ENCODE data around the gene TLR5.

Gene TLR5

DNA sequence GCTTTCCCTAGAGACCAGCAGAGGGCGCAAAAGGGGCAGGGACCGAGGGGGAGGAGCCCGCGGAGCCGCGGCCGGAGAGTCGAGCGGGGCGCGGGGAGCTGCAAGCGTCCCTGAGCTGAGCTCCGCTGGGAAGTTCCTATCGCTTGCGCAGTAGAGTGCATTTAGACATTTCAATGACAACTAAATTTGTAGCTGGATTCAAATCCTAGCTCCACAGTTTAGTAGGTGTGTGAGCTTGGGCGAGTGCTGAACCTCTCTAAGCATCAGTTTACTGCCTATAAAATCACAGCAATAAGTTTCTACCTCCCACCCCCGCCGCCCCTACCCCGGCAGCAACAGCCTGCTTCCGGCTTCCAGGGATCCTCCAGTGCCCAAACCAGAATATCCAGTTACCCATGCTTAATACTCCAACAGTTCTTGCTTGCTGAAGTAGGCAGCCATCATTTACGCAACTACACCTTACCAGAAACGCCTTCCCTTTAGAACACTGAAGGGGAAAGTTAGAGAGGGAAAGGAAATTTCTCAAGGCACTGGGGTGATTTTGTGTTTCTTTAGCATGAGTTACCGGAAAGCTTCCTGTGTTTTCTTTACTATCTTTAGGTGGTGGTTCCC, 9.1 kb downstream of the TLR5 start:
- TF ChIP-seq SNAI2 (CRISPR knock-in tag; IDR thresholded peaks at IDR 0.05): no peak
- no peak for TF ChIP-seq ZFP30 (CRISPR knock-in tag; IDR thresholded peaks at IDR 0.05)
- TF ChIP-seq OSR1 (CRISPR knock-in tag; IDR thresholded peaks at IDR 0.05): no peak
- no peak for TF ChIP-seq ESRRG (CRISPR knock-in tag; IDR thresholded peaks at IDR 0.05)
- no peak for TF ChIP-seq ZC3H10 (CRISPR knock-in tag; IDR thresholded peaks at IDR 0.05)
- TF ChIP-seq GLIS3 (CRISPR knock-in tag; IDR thresholded peaks at IDR 0.05): no peak
- TF ChIP-seq ZFP3 (CRISPR knock-in tag; IDR thresholded peaks at IDR 0.05): no peak
- TF ChIP-seq TCF4 (CRISPR knock-in tag; IDR thresholded peaks at IDR 0.05; ENCODE audit: borderline replicate concordance): no peak
- no peak for TF ChIP-seq ZNF565 (CRISPR knock-in tag; conservative IDR thresholded peaks at IDR 0.05; ENCODE audit: low read depth)
- no peak for TF ChIP-seq POU6F1 (CRISPR knock-in tag; IDR thresholded peaks at IDR 0.05; ENCODE audit: borderline replicate concordance, low read depth)
- TF ChIP-seq PPARA (CRISPR knock-in tag; IDR thresholded peaks at IDR 0.05; ENCODE audit: borderline replicate concordance): no peak
- peak; percentile 93 for ATAC-seq

DNA sequence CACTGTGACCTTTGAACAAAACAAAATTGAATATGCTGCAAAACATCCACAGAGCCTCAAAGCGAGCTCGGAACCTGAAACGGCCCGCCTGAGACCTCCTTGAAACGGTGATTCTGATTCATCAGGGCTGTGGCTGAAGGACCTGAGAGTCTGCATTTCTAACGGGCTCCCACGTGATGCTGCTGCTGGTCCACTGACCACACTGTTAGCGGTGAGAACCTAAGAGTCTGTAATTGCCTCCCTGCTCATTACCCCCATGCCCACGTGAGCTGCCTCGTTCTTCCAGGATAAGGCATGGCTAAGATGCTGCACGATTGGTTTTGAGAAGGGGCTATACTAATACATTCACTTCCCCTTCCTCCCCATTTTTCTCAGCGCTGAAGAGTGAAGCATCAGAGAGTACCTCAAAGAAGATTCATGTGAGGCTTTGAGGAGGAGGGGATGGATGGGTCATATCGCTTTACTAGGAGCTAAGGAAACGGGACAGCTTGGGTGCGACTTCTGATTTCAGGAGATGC, 9.7 kb downstream of the TLR5 start:
- ATAC-seq: peak; percentile 20
- TF ChIP-seq ZNF70 (CRISPR knock-in tag; IDR thresholded peaks at IDR 0.05) (no peak), SNAI2 (CRISPR knock-in tag; IDR thresholded peaks at IDR 0.05) (no peak), POU6F1 (CRISPR knock-in tag; IDR thresholded peaks at IDR 0.05; ENCODE audit: borderline replicate concordance, low read depth) (no peak), PPARA (CRISPR knock-in tag; IDR thresholded peaks at IDR 0.05; ENCODE audit: borderline replicate concordance) (no peak), ZNF8 (CRISPR knock-in tag; IDR thresholded peaks at IDR 0.05) (no peak), TCF4 (CRISPR knock-in tag; IDR thresholded peaks at IDR 0.05; ENCODE audit: borderline replicate concordance) (no peak), TOX (CRISPR knock-in tag; IDR thresholded peaks at IDR 0.05; ENCODE audit: borderline replicate concordance) (no peak), ZFP30 (CRISPR knock-in tag; IDR thresholded peaks at IDR 0.05) (no peak), GLIS3 (CRISPR knock-in tag; IDR thresholded peaks at IDR 0.05) (no peak), CREB5 (CRISPR knock-in tag; IDR thresholded peaks at IDR 0.05; ENCODE audit: low read depth) (no peak)
- TF ChIP-seq, protein P1, sequence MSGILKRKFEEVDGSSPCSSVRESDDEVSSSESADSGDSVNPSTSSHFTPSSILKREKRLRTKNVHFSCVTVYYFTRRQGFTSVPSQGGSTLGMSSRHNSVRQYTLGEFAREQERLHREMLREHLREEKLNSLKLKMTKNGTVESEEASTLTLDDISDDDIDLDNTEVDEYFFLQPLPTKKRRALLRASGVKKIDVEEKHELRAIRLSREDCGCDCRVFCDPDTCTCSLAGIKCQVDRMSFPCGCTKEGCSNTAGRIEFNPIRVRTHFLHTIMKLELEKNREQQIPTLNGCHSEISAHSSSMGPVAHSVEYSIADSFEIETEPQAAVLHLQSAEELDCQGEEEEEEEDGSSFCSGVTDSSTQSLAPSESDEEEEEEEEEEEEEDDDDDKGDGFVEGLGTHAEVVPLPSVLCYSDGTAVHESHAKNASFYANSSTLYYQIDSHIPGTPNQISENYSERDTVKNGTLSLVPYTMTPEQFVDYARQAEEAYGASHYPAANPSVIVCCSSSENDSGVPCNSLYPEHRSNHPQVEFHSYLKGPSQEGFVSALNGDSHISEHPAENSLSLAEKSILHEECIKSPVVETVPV (CRISPR knock-in tag; IDR thresholded peaks at IDR 0.05): no peak

- peak; percentile 84 for ATAC-seq
- TF ChIP-seq TSHZ2 (CRISPR knock-in tag; IDR thresholded peaks at IDR 0.05) (no peak), ZNF70 (CRISPR knock-in tag; IDR thresholded peaks at IDR 0.05) (no peak), POU6F1 (CRISPR knock-in tag; IDR thresholded peaks at IDR 0.05; ENCODE audit: borderline replicate concordance, low read depth) (no peak), CREB5 (CRISPR knock-in tag; IDR thresholded peaks at IDR 0.05; ENCODE audit: low read depth) (no peak), CSDC2 (CRISPR knock-in tag; IDR thresholded peaks at IDR 0.05) (no peak), SNAI2 (CRISPR knock-in tag; IDR thresholded peaks at IDR 0.05) (no peak), RARB (CRISPR knock-in tag; IDR thresholded peaks at IDR 0.05) (no peak), GLIS3 (CRISPR knock-in tag; IDR thresholded peaks at IDR 0.05) (no peak), TOX (CRISPR knock-in tag; IDR thresholded peaks at IDR 0.05; ENCODE audit: borderline replicate concordance) (no peak), ZFP3 (CRISPR knock-in tag; IDR thresholded peaks at IDR 0.05) (no peak), ESRRG (CRISPR knock-in tag; IDR thresholded peaks at IDR 0.05) (no peak), ZNF8 (CRISPR knock-in tag; IDR thresholded peaks at IDR 0.05) (no peak), ISL1 (CRISPR knock-in tag; IDR thresholded peaks at IDR 0.05) (no peak), ZNF565 (CRISPR knock-in tag; conservative IDR thresholded peaks at IDR 0.05; ENCODE audit: low read depth) (no peak), BACH2 (CRISPR knock-in tag; IDR thresholded peaks at IDR 0.05; ENCODE audit: borderline replicate concordance) (no peak)
- TF ChIP-seq, protein P1 (CRISPR knock-in tag; IDR thresholded peaks at IDR 0.05): no peak
Observed at GRCh38 chr1:223129229-223129901, 13.7 kb downstream of the TLR5 start.
